Endothelial cell (in vitro differentiated cells): ENCODE results near the gene ETNK1. TPM values are rescaled to one million over a fixed set of nuclear protein-coding genes. Genes with fewer than 3 reads are reported as not detected.
A peak's percentile ranks its signal among the peaks of the same experiment; 100 is the strongest.

ENCODE experiments used
- DNase-seq: peaks from one replicate; pipeline ENCODE4 v3.0.0; 2021; ENCODE audit warnings: low spot score
- H3K27ac Mint-ChIP-seq: one replicate; pipeline ENCODE4 v1.8.0; 2021; ENCODE audit warnings: mixed read lengths, inconsistent platforms; ENCODE audit not compliant: unreplicated experiment
- H3K27me3 Mint-ChIP-seq: one replicate; pipeline ENCODE4 v1.8.0; 2021; ENCODE audit warnings: mild to moderate bottlenecking, moderate library complexity, mixed read lengths, inconsistent platforms; ENCODE audit not compliant: unreplicated experiment
- H3K36me3 Mint-ChIP-seq: one replicate; pipeline ENCODE4 v1.8.0; 2021; ENCODE audit warnings: mild to moderate bottlenecking, low read depth, mixed read lengths, inconsistent platforms; ENCODE audit not compliant: unreplicated experiment
- H3K4me1 Mint-ChIP-seq: one replicate; pipeline ENCODE4 v1.8.0; 2021; ENCODE audit warnings: mild to moderate bottlenecking, mixed read lengths, inconsistent platforms; ENCODE audit not compliant: unreplicated experiment
- H3K4me3 Mint-ChIP-seq: one replicate; pipeline ENCODE4 v1.8.0; 2021; ENCODE audit warnings: mild to moderate bottlenecking, mixed read lengths, inconsistent platforms; ENCODE audit not compliant: unreplicated experiment
- H3K9me3 Mint-ChIP-seq: one replicate; pipeline ENCODE4 v1.8.0; 2021; ENCODE audit warnings: mixed read lengths, inconsistent platforms; ENCODE audit not compliant: unreplicated experiment
- total RNA-seq: library from RNA; stranded (reverse); fragmentation: NEBNext Ultra II Directional; extraction: Animal tissue kit (Norgen Biotek cat#: 25700); gene quantifications from one replicate; pipeline ENCODE4 v1.2.1, GENCODE V29; 2021; ENCODE audit not compliant: unreplicated experiment
- TF ChIP-seq, protein P1 (sequence below): fragments of 200-600 bp; sonication (generic); IDR thresholded peaks from one replicate; pipeline ENCODE4 v1.5.0; 2021; ENCODE audit warnings: antibody characterized with exemption; ENCODE audit not compliant: unreplicated experiment

Gene ETNK1
- total RNA-seq, 1 donor from 2014 or later: 68.9 TPM

DNA sequence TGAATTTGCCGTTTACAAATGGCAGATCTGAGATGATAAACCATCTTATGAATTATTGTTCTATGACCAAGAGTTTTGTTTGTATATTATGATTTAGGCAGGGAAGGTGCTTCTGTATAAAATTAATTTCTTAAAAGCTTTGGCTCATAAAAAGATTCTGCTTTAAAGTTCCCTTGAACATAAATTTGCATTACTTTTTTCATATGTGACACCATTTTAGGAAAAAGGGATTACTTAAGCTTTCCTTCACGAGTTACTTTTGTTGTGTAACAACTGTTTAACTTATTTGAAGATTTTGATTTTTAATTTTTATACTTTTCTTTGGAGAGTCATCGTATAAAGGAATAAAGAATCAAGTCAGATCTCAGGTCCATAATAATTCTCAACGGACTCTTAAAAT, 3.3 kb downstream of the ETNK1 start:
- Mint-ChIP-seq H3K36me3 (no peaks in the 10 kb centered on the region), H3K9me3 (no peaks in the 10 kb centered on the region), H3K27ac (peak overlapping the region; percentile 64), H3K4me1 (peaks cover 37% of the 10 kb centered on the region), H3K27me3 (peaks cover 2% of the 10 kb centered on the region), H3K4me3 (no peak overlapping the region)
- DNase-seq: no peak
- TF ChIP-seq, protein P1, sequence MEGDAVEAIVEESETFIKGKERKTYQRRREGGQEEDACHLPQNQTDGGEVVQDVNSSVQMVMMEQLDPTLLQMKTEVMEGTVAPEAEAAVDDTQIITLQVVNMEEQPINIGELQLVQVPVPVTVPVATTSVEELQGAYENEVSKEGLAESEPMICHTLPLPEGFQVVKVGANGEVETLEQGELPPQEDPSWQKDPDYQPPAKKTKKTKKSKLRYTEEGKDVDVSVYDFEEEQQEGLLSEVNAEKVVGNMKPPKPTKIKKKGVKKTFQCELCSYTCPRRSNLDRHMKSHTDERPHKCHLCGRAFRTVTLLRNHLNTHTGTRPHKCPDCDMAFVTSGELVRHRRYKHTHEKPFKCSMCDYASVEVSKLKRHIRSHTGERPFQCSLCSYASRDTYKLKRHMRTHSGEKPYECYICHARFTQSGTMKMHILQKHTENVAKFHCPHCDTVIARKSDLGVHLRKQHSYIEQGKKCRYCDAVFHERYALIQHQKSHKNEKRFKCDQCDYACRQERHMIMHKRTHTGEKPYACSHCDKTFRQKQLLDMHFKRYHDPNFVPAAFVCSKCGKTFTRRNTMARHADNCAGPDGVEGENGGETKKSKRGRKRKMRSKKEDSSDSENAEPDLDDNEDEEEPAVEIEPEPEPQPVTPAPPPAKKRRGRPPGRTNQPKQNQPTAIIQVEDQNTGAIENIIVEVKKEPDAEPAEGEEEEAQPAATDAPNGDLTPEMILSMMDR: no peak

DNA sequence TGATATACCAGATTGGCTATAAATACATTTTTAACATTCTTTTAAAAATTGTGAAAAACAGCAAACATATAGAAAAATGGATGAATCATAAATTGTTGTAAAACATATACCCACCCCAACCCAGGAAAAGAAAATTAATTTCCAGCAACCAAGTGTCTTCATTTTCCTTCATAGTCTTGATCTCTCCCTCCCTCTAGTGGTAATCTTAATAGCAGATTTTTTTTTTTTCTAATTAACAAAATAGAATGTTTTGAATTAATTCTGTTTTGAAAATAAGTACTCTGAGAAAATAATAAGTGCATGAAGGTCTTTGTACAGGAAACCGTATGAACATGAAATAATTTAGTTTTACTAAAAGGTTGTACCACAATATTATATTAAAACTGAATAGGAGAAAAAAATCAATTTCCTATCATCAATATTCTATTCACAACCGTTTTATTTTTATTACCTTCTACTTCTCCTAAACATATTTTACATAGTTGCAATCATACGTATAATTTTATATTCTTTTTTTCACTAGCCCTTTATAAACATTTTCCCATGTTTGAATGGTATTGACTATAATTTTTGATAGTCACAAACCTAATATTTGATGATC, 7.0 kb downstream of the ETNK1 start:
- H3K4me3 Mint-ChIP-seq: no peak overlapping the region
- no peaks in the 10 kb centered on the region for H3K27me3 Mint-ChIP-seq
- no peak for DNase-seq
- TF ChIP-seq, protein P1: peak; percentile 76
- no peaks in the 10 kb centered on the region for H3K36me3 Mint-ChIP-seq
- H3K27ac Mint-ChIP-seq: no peak overlapping the region
- peaks cover 21% of the 10 kb centered on the region for H3K4me1 Mint-ChIP-seq
- H3K9me3 Mint-ChIP-seq: no peaks in the 10 kb centered on the region

DNA sequence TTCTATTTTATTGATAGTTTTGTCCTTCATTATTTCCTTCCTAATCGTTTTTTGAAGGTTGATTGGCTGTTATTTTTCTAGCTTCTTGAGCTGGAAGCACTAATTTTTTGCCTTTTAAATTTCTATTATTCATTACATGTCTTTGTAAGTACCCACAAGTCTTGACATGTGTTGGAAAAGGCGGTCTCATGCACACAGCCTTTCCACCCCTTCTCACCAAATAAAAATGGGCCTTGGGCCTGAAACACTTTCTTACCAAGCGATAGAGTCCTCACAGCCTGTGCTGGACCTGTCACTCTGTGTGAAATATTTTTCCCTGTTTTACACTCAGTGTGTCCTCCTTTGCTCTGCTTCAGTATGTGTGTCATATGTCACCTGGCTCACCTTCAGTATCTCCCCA, 9.9 kb downstream of the ETNK1 start:
- TF ChIP-seq, protein P1: no peak
- no peak for DNase-seq
- H3K27me3 Mint-ChIP-seq: no peaks in the 10 kb centered on the region
- no peaks in the 10 kb centered on the region for H3K9me3 Mint-ChIP-seq
- H3K27ac Mint-ChIP-seq: no peak overlapping the region
- H3K4me1 Mint-ChIP-seq: no peaks in the 10 kb centered on the region
- H3K36me3 Mint-ChIP-seq: no peaks in the 10 kb centered on the region
- no peak overlapping the region for H3K4me3 Mint-ChIP-seq

DNA sequence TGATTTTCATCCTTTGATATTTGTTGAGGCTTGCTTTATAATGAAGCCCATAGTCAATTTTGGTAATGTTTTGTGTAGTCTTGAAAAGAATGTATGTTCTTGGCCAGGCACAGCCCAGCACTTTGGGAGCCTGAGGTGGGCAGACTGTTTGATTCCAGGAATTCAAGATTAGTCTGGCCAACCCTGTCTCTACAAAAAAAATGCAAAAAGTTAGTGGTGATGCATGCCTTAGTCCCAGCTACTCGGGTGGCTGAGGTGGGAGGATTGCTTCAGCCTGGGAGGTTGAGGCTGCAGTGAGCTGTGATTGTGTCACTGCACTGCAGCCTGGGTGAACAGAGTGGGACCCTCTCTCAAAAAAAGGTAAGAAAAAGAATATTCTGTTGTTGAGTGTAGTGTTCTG, 10.8 kb downstream of the ETNK1 start:
- no peak overlapping the region for H3K27ac Mint-ChIP-seq
- TF ChIP-seq, protein P1: no peak
- H3K9me3 Mint-ChIP-seq: no peaks in the 10 kb centered on the region
- H3K27me3 Mint-ChIP-seq: no peaks in the 10 kb centered on the region
- H3K4me3 Mint-ChIP-seq: no peak overlapping the region
- no peaks in the 10 kb centered on the region for H3K4me1 Mint-ChIP-seq
- no peaks in the 10 kb centered on the region for H3K36me3 Mint-ChIP-seq
- no peak for DNase-seq

DNA sequence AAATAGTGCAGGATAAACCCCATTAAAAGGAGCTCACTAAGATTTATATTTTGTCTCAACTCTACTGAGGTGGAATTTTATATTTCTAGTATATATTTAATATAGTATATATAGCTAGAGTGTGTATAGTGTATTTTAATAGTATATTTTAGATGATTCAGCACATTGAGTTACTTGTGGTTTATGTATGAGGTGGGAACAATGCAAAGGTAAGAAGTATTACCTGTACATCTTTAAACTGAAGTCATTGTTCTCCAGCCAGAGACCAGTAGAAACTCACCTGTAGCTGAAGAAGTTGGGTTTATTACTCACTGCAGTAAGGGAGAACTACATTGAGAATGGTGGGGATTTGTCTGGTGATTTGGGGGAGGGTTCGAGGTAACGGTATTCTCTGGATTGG, 15.9 kb downstream of the ETNK1 start:
- H3K36me3 Mint-ChIP-seq: no peaks in the 10 kb centered on the region
- DNase-seq: no peak
- H3K27ac Mint-ChIP-seq: no peak overlapping the region
- H3K27me3 Mint-ChIP-seq: peaks cover 2% of the 10 kb centered on the region
- no peak overlapping the region for H3K4me3 Mint-ChIP-seq
- H3K9me3 Mint-ChIP-seq: no peaks in the 10 kb centered on the region
- TF ChIP-seq, protein P1: no peak
- H3K4me1 Mint-ChIP-seq: no peaks in the 10 kb centered on the region
